ENCODE measurements around the gene SUSD6.

SUSD6 gene

GRCh38 chr14:69574263-69574953 is 37.0 kb upstream of the SUSD6 start, which contains the start of gene CCDC177:
Gene CCDC177, minus strand, starts transcription at chr14:69574871. Its CDS starts 1,249 bp downstream, at chr14:69573622.
- Histone ChIP-seq H4K5ac (ENCODE audit: low read length) (no peak within 1 kb of the TSS), H3K4me2 (ENCODE audit: low read length) (peak within 1 kb of the TSS; percentile 93), H2AK5ac (ENCODE audit: low read length) (no peak within 1 kb of the TSS), H3K4me3 (ENCODE audit: low read length) (peak within 1 kb of the TSS; percentile 62), H4K8ac (ENCODE audit: low read depth, low read length) (no peak within 1 kb of the TSS), H3K23ac (ENCODE audit: low read length) (peak within 1 kb of the TSS; percentile 89), H3K79me2 (ENCODE audit: control insufficient read depth, insufficient read depth, low read length) (no peaks in the 10 kb centered on the region), H2BK120ac (ENCODE audit: low read depth, low read length) (no peak within 1 kb of the TSS), H3K18ac (ENCODE audit: low read length) (peak within 1 kb of the TSS; percentile 46), H3K4me1 (ENCODE audit: control insufficient read depth, low read depth, low read length) (no peaks in the 10 kb centered on the region), H3K36me3 (ENCODE audit: control insufficient read depth, insufficient read depth, low read length) (no peaks in the 10 kb centered on the region), H3K27me3 (ENCODE audit: insufficient read depth, low read length, poor library complexity) (no peaks in the 10 kb centered on the region), H3K9ac (ENCODE audit: low read length) (peak within 1 kb of the TSS; percentile 74), H2BK15ac (replicated peaks; ENCODE audit: low read depth) (no peak within 1 kb of the TSS), H3K4ac (ENCODE audit: low read depth, low read length) (no peak within 1 kb of the TSS), H3K79me1 (ENCODE audit: low read length) (no peaks in the 10 kb centered on the region), H3K56ac (ENCODE audit: low read length) (peak within 1 kb of the TSS; percentile 85), H3K27ac (ENCODE audit: low read depth, low read length) (peak within 1 kb of the TSS; percentile 64), H2BK5ac (ENCODE audit: low read length) (no peak within 1 kb of the TSS)
- peak; percentile 75 for DNase-seq
- WGBS (ENCODE audit: extremely low coverage, insufficient coverage, low lambda C conversion rate): no CpG with 5 or more reads among the region's 52 CpGs

- Histone ChIP-seq H3K36me3 (ENCODE audit: control insufficient read depth, insufficient read depth, low read length) (no peaks in the 10 kb centered on the region), H3K4me2 (ENCODE audit: low read length) (no peak overlapping the region), H3K56ac (ENCODE audit: low read length) (no peak overlapping the region), H3K79me2 (ENCODE audit: control insufficient read depth, insufficient read depth, low read length) (no peaks in the 10 kb centered on the region), H3K4me3 (ENCODE audit: low read length) (no peak overlapping the region), H3K4ac (ENCODE audit: low read depth, low read length) (no peak overlapping the region), H2BK5ac (ENCODE audit: low read length) (no peak overlapping the region), H3K9ac (ENCODE audit: low read length) (no peak overlapping the region), H3K27me3 (ENCODE audit: insufficient read depth, low read length, poor library complexity) (no peaks in the 10 kb centered on the region), H2AK5ac (ENCODE audit: low read length) (no peak overlapping the region), H4K5ac (ENCODE audit: low read length) (no peak overlapping the region), H4K8ac (ENCODE audit: low read depth, low read length) (no peak overlapping the region), H3K23ac (ENCODE audit: low read length) (no peak overlapping the region), H3K18ac (ENCODE audit: low read length) (no peak overlapping the region), H2BK15ac (replicated peaks; ENCODE audit: low read depth) (no peak overlapping the region), H3K4me1 (ENCODE audit: control insufficient read depth, low read depth, low read length) (no peaks in the 10 kb centered on the region), H3K27ac (ENCODE audit: low read depth, low read length) (no peak overlapping the region), H2BK120ac (ENCODE audit: low read depth, low read length) (no peak overlapping the region), H3K79me1 (ENCODE audit: low read length) (no peaks in the 10 kb centered on the region)
- no peak for DNase-seq
- no CpG with 5 or more reads among the region's 5 CpGs for WGBS (ENCODE audit: extremely low coverage, insufficient coverage, low lambda C conversion rate)
Measured at GRCh38 chr14:69574954-69575295, 36.5 kb upstream of the SUSD6 start.

GRCh38 chr14:69579476-69579875 is 31.9 kb upstream of the SUSD6 start:
- H3K27ac ChIP-seq (ENCODE audit: low read depth, low read length): no peak overlapping the region
- no peak for DNase-seq
- H3K4me1 ChIP-seq (ENCODE audit: control insufficient read depth, low read depth, low read length): no peaks in the 10 kb centered on the region
- no peak overlapping the region for H2BK15ac ChIP-seq (replicated peaks; ENCODE audit: low read depth)
- no peaks in the 10 kb centered on the region for H3K79me2 ChIP-seq (ENCODE audit: control insufficient read depth, insufficient read depth, low read length)
- no peaks in the 10 kb centered on the region for H3K79me1 ChIP-seq (ENCODE audit: low read length)
- no peak overlapping the region for H3K23ac ChIP-seq (ENCODE audit: low read length)
- H2BK5ac ChIP-seq (ENCODE audit: low read length): no peak overlapping the region
- no peak overlapping the region for H2AK5ac ChIP-seq (ENCODE audit: low read length)
- H4K8ac ChIP-seq (ENCODE audit: low read depth, low read length): no peak overlapping the region
- H3K4me3 ChIP-seq (ENCODE audit: low read length): no peak overlapping the region
- H3K9ac ChIP-seq (ENCODE audit: low read length): no peak overlapping the region
- no peak overlapping the region for H3K18ac ChIP-seq (ENCODE audit: low read length)
- no peak overlapping the region for H2BK120ac ChIP-seq (ENCODE audit: low read depth, low read length)
- no peaks in the 10 kb centered on the region for H3K27me3 ChIP-seq (ENCODE audit: insufficient read depth, low read length, poor library complexity)
- H3K56ac ChIP-seq (ENCODE audit: low read length): no peak overlapping the region
- no peak overlapping the region for H4K5ac ChIP-seq (ENCODE audit: low read length)
- H3K36me3 ChIP-seq (ENCODE audit: control insufficient read depth, insufficient read depth, low read length): no peaks in the 10 kb centered on the region
- H3K4ac ChIP-seq (ENCODE audit: low read depth, low read length): no peak overlapping the region
- no CpG with 5 or more reads among the region's 2 CpGs for WGBS (ENCODE audit: extremely low coverage, insufficient coverage, low lambda C conversion rate)
- no peak overlapping the region for H3K4me2 ChIP-seq (ENCODE audit: low read length)

GRCh38 chr14:69580009-69580577 is 31.3 kb upstream of the SUSD6 start:
- H3K27ac ChIP-seq (ENCODE audit: low read depth, low read length): no peak overlapping the region
- H3K4me1 ChIP-seq (ENCODE audit: control insufficient read depth, low read depth, low read length): no peaks in the 10 kb centered on the region
- H2BK120ac ChIP-seq (ENCODE audit: low read depth, low read length): no peak overlapping the region
- no peak overlapping the region for H4K5ac ChIP-seq (ENCODE audit: low read length)
- no peak overlapping the region for H2BK5ac ChIP-seq (ENCODE audit: low read length)
- no peak overlapping the region for H3K23ac ChIP-seq (ENCODE audit: low read length)
- peak; percentile 91 for DNase-seq
- H3K79me2 ChIP-seq (ENCODE audit: control insufficient read depth, insufficient read depth, low read length): no peaks in the 10 kb centered on the region
- no peak overlapping the region for H3K56ac ChIP-seq (ENCODE audit: low read length)
- no peaks in the 10 kb centered on the region for H3K27me3 ChIP-seq (ENCODE audit: insufficient read depth, low read length, poor library complexity)
- no peak overlapping the region for H2BK15ac ChIP-seq (replicated peaks; ENCODE audit: low read depth)
- H3K4me2 ChIP-seq (ENCODE audit: low read length): no peak overlapping the region
- H3K4me3 ChIP-seq (ENCODE audit: low read length): no peak overlapping the region
- no peak overlapping the region for H4K8ac ChIP-seq (ENCODE audit: low read depth, low read length)
- H3K79me1 ChIP-seq (ENCODE audit: low read length): no peaks in the 10 kb centered on the region
- H3K18ac ChIP-seq (ENCODE audit: low read length): no peak overlapping the region
- no peak overlapping the region for H2AK5ac ChIP-seq (ENCODE audit: low read length)
- H3K4ac ChIP-seq (ENCODE audit: low read depth, low read length): no peak overlapping the region
- H3K36me3 ChIP-seq (ENCODE audit: control insufficient read depth, insufficient read depth, low read length): no peaks in the 10 kb centered on the region
- WGBS (ENCODE audit: extremely low coverage, insufficient coverage, low lambda C conversion rate): no CpG with 5 or more reads among the region's 7 CpGs
- no peak overlapping the region for H3K9ac ChIP-seq (ENCODE audit: low read length)

- H3K4me3 ChIP-seq (ENCODE audit: low read length): no peak overlapping the region
- H3K56ac ChIP-seq (ENCODE audit: low read length): no peak overlapping the region
- H4K8ac ChIP-seq (ENCODE audit: low read depth, low read length): no peak overlapping the region
- no peak overlapping the region for H3K4me2 ChIP-seq (ENCODE audit: low read length)
- no peaks in the 10 kb centered on the region for H3K36me3 ChIP-seq (ENCODE audit: control insufficient read depth, insufficient read depth, low read length)
- no peak overlapping the region for H2BK15ac ChIP-seq (replicated peaks; ENCODE audit: low read depth)
- no CpG with 5 or more reads among the region's 7 CpGs for WGBS (ENCODE audit: extremely low coverage, insufficient coverage, low lambda C conversion rate)
- no peak overlapping the region for H3K18ac ChIP-seq (ENCODE audit: low read length)
- H4K5ac ChIP-seq (ENCODE audit: low read length): no peak overlapping the region
- no peaks in the 10 kb centered on the region for H3K79me2 ChIP-seq (ENCODE audit: control insufficient read depth, insufficient read depth, low read length)
- no peak overlapping the region for H3K4ac ChIP-seq (ENCODE audit: low read depth, low read length)
- no peaks in the 10 kb centered on the region for H3K4me1 ChIP-seq (ENCODE audit: control insufficient read depth, low read depth, low read length)
- no peak overlapping the region for H2AK5ac ChIP-seq (ENCODE audit: low read length)
- H3K27ac ChIP-seq (ENCODE audit: low read depth, low read length): no peak overlapping the region
- no peak overlapping the region for H3K23ac ChIP-seq (ENCODE audit: low read length)
- no peak overlapping the region for H2BK5ac ChIP-seq (ENCODE audit: low read length)
- no peak overlapping the region for H3K9ac ChIP-seq (ENCODE audit: low read length)
- no peaks in the 10 kb centered on the region for H3K27me3 ChIP-seq (ENCODE audit: insufficient read depth, low read length, poor library complexity)
- DNase-seq: no peak
- no peak overlapping the region for H2BK120ac ChIP-seq (ENCODE audit: low read depth, low read length)
- no peaks in the 10 kb centered on the region for H3K79me1 ChIP-seq (ENCODE audit: low read length)
Measured at GRCh38 chr14:69581316-69581935, 30.0 kb upstream of the SUSD6 start.

Measured in mesendoderm (in vitro differentiated cells).